G401.6 (cell line): ENCODE results near the gene GTF2H4.
"Not testable (repeated sequence)": the region's sequence is repeated elsewhere in the genome, so short reads cannot be mapped to it uniquely, and the experiment has no call there.

Experiments used
- FAIRE-seq: peaks from 2 replicates; lab custom pipeline; 2012; peaks lifted over from hg19 to GRCh38; lab: Jason Lieb, UNC

Gene GTF2H4

GRCh38 chr6:30907758-30908591 lies at the start of gene GTF2H4:
Gene GTF2H4, plus strand, starts transcription at chr6:30908207.
- peak; percentile 89 for FAIRE-seq

GRCh38 chr6:30859726-30860125 lies 48.3 kb upstream of the GTF2H4 start:
- FAIRE-seq = not testable (repeated sequence)

- FAIRE-seq = no peak
Measured at GRCh38 chr6:30861257-30862048, 46.6 kb upstream of the GTF2H4 start.

GRCh38 chr6:30862156-30862875 lies 45.7 kb upstream of the GTF2H4 start:
- no peak for FAIRE-seq

GRCh38 chr6:30864325-30864724 lies 43.7 kb upstream of the GTF2H4 start:
- FAIRE-seq = no peak

- not testable (repeated sequence) for FAIRE-seq
Measured at GRCh38 chr6:30869241-30869749, 38.7 kb upstream of the GTF2H4 start.

- no peak for FAIRE-seq
Measured at GRCh38 chr6:30870546-30870945, 37.5 kb upstream of the GTF2H4 start.

GRCh38 chr6:30871592-30872183 lies 36.3 kb upstream of the GTF2H4 start:
- FAIRE-seq = no peak

GRCh38 chr6:30873137-30873640 lies 34.8 kb upstream of the GTF2H4 start:
- FAIRE-seq = no peak

- FAIRE-seq = not testable (repeated sequence)
Measured at GRCh38 chr6:30873795-30874194, 34.2 kb upstream of the GTF2H4 start.

- FAIRE-seq = no peak
Measured at GRCh38 chr6:30875244-30876038, 32.6 kb upstream of the GTF2H4 start.

GRCh38 chr6:30876039-30876730 lies 31.8 kb upstream of the GTF2H4 start:
- FAIRE-seq = no peak

- FAIRE-seq = peak; percentile 90
Measured at GRCh38 chr6:30877419-30878262, 30.4 kb upstream of the GTF2H4 start.

- no peak for FAIRE-seq
Measured at GRCh38 chr6:30879684-30880427, 28.2 kb upstream of the GTF2H4 start.

GRCh38 chr6:30880698-30881252 lies 27.2 kb upstream of the GTF2H4 start:
- FAIRE-seq = no peak

GRCh38 chr6:30881392-30882203 lies 26.4 kb upstream of the GTF2H4 start:
- FAIRE-seq = no peak

GRCh38 chr6:30882204-30882758 lies 25.7 kb upstream of the GTF2H4 start:
- FAIRE-seq = no peak
